Upper lobe of right lung (tissue), 1 donor: Measurements from ENCODE around the gene MRPL20. TPM values are rescaled to one million over a fixed set of nuclear protein-coding genes. Genes with fewer than 3 reads are reported as not detected.

Experiments
- ATAC-seq: fragments of 200-7000 bp; cut with Tn5 transposase; one replicate; pipeline ENCODE4 v1.9.1; 2020; ENCODE audit warnings: mild to moderate bottlenecking, moderate library complexity
- DNase-seq: peaks from one replicate; pipeline ENCODE4 v3.0.0-alpha.2; 2020
- H3K27ac ChIP-seq: fragments of 200-600 bp; one replicate; pipeline ENCODE4 v1.8.0; 2022
- H3K27me3 ChIP-seq: fragments of 200-600 bp; one replicate; pipeline ENCODE4 v1.8.0; 2022; ENCODE audit warnings: mild to moderate bottlenecking
- H3K36me3 ChIP-seq: fragments of 200-600 bp; one replicate; pipeline ENCODE4 v1.8.0; 2022
- H3K4me1 ChIP-seq: fragments of 200-600 bp; one replicate; pipeline ENCODE4 v1.8.0; 2022
- H3K4me3 ChIP-seq: fragments of 200-600 bp; one replicate; pipeline ENCODE4 v1.8.0; 2022; ENCODE audit warnings: mild to moderate bottlenecking
- H3K9me3 ChIP-seq: fragments of 200-600 bp; one replicate; pipeline ENCODE4 v1.8.0; 2022
- CTCF ChIP-seq: fragments of 200-600 bp; IDR thresholded peaks from one replicate; pipeline ENCODE4 v1.8.0; 2022; ENCODE audit warnings: antibody characterized with exemption
- intact Hi-C: fragments of 100-400 bp; cut with DNase I; formaldehyde crosslinking; loops from one replicate; pipeline ENCODE4 v1.11.0; 2022
- total RNA-seq: library from RNA; stranded (reverse); fragmentation: NEBNext Ultra II Directional; extraction: Animal tissue kit (Norgen Biotek cat#: 25700); gene quantifications from one replicate; pipeline ENCODE4 v1.2.1, GENCODE V29; 2021
- donor health status: DM: no; HTN: yes; CAD: no; lungs with severe emphysema.

MRPL20 gene
- total RNA-seq, 1 donor from 2014 or later, result 80.7 TPM

GRCh38 chr1:1436630-1437032 is 29.5 kb upstream of the MRPL20 start:
- H3K27ac ChIP-seq, result no peak overlapping the region
- no peak for ATAC-seq
- no peaks in the 10 kb centered on the region for H3K9me3 ChIP-seq
- no peaks in the 10 kb centered on the region for H3K27me3 ChIP-seq
- no peaks in the 10 kb centered on the region for H3K36me3 ChIP-seq
- peaks cover 58% of the 10 kb centered on the region for H3K4me1 ChIP-seq
- intact Hi-C loops, result no loop called here
- TF ChIP-seq CTCF, result no peak
- H3K4me3 ChIP-seq, result peak overlapping the region; percentile 57
- DNase-seq, result no peak

- no peak for DNase-seq
- H3K36me3 ChIP-seq, result no peaks in the 10 kb centered on the region
- H3K27ac ChIP-seq, result peak overlapping the region; percentile 11
- H3K27me3 ChIP-seq, result no peaks in the 10 kb centered on the region
- intact Hi-C loops, result no loop called here
- peaks cover 58% of the 10 kb centered on the region for H3K4me1 ChIP-seq
- H3K9me3 ChIP-seq, result no peaks in the 10 kb centered on the region
- no peak for TF ChIP-seq CTCF
- H3K4me3 ChIP-seq, result peak overlapping the region; percentile 57
- no peak for ATAC-seq
Measured at GRCh38 chr1:1435911-1436629, 29.0 kb upstream of the MRPL20 start.

GRCh38 chr1:1435106-1435903 is 28.2 kb upstream of the MRPL20 start, which contains the start of gene VWA1:
Gene VWA1, plus strand, starts transcription at chr1:1435690. Its CDS starts 59 bp downstream, at chr1:1435749.
- H3K27me3 ChIP-seq, result no peaks in the 10 kb centered on the region
- peak within 1 kb of the TSS; percentile 91 for H3K27ac ChIP-seq
- TF ChIP-seq CTCF, result no peak
- DNase-seq (peak; percentile 87), ATAC-seq (peak; percentile 63)
- H3K4me1 ChIP-seq, result peaks cover 58% of the 10 kb centered on the region
- intact Hi-C loops, result no loop called here
- H3K36me3 ChIP-seq, result no peaks in the 10 kb centered on the region
- H3K9me3 ChIP-seq, result no peaks in the 10 kb centered on the region
- peak within 1 kb of the TSS; percentile 57 for H3K4me3 ChIP-seq

GRCh38 chr1:1434824-1435105 is 27.7 kb upstream of the MRPL20 start:
- Histone ChIP-seq H3K4me1 (peaks cover 63% of the 10 kb centered on the region), H3K27ac (peak overlapping the region; percentile 91), H3K27me3 (no peaks in the 10 kb centered on the region), H3K36me3 (no peaks in the 10 kb centered on the region), H3K4me3 (peak overlapping the region; percentile 57), H3K9me3 (no peaks in the 10 kb centered on the region)
- ATAC-seq (no peak), DNase-seq (no peak)
- no peak for TF ChIP-seq CTCF
- intact Hi-C loops, result no loop called here

- DNase-seq (peak; percentile 88), ATAC-seq (peak; percentile 2)
- intact Hi-C loops, result no loop called here
- Histone ChIP-seq H3K4me3 (peak overlapping the region; percentile 57), H3K27me3 (no peaks in the 10 kb centered on the region), H3K4me1 (peaks cover 68% of the 10 kb centered on the region), H3K9me3 (no peaks in the 10 kb centered on the region), H3K27ac (peak overlapping the region; percentile 91), H3K36me3 (no peaks in the 10 kb centered on the region)
- TF ChIP-seq CTCF, result no peak
Measured at GRCh38 chr1:1434131-1434823, 27.2 kb upstream of the MRPL20 start.
